Endothelial cell of umbilical vein (primary cell): ENCODE data around the gene ANO4. TPM values are rescaled to one million over a fixed set of nuclear protein-coding genes. Genes with fewer than 3 reads are reported as not detected.

Source experiments
- BruUV-seq: library from RNA; stranded (reverse); fragments of 400-500 nt; replicated peaks from 2 replicates; lab custom pipeline; 2021; lab: Mats Ljungman, UMichigan
- CTCF ChIA-PET: fragments of 300-600, 350-600 bp; sonication (Branson Sonifier 250); formaldehyde crosslinking; loops from one replicate; lab custom pipeline; 2021; ENCODE audit warnings: antibody characterized with exemption, inconsistent platforms; lab: Charles Lee
- POLR2A ChIA-PET: fragments of 300-600, 350-600 bp; sonication (Branson Sonifier 250); formaldehyde crosslinking; loops from one replicate; lab custom pipeline; 2021; ENCODE audit warnings: antibody characterized with exemption, inconsistent platforms; lab: Charles Lee
- DNase-seq: peaks from one replicate; pipeline ENCODE4 v3.0.0-alpha.2; 2011; ENCODE audit warnings: low read depth, low spot score
- FAIRE-seq: peaks from 2 replicates; lab custom pipeline; 2011; peaks lifted over from hg19 to GRCh38; lab: Jason Lieb, UNC
- H2AFZ ChIP-seq: 2 replicates; pipeline ENCODE4 v1.6.0; 2012; ENCODE audit warnings: low read depth, low read length, control low read depth, inconsistent platforms
- H3K27ac ChIP-seq: 2 replicates; pipeline ENCODE4 v1.5.1; 2011; ENCODE audit warnings: low read depth, mild to moderate bottlenecking, control low read depth, low read length, moderate library complexity; ENCODE audit not compliant: insufficient read depth
- H3K27me3 ChIP-seq, 2 experiments: 2 replicates each; pipeline versions ENCODE4 v1.6.0 to v1.6.1; 2011; ENCODE audit warnings: low read length in 2 of 2, mixed read lengths in 1 of 2; ENCODE audit not compliant: control insufficient read depth in 2 of 2, insufficient read depth in 2 of 2
- H3K36me3 ChIP-seq, 2 experiments: 2 replicates in 1 of 2; 3 replicates in 1 of 2; pipeline ENCODE4 v1.5.1; 2011; ENCODE audit warnings: low read length in 2 of 2, mild to moderate bottlenecking in 1 of 2, moderate library complexity in 1 of 2; ENCODE audit not compliant: control insufficient read depth in 2 of 2, insufficient read depth in 2 of 2; ENCODE audit errors: extremely low read depth in 1 of 2
- H3K4me1 ChIP-seq: 3 replicates; pipeline ENCODE4 v1.5.1; 2011; ENCODE audit warnings: mild to moderate bottlenecking, low read length; ENCODE audit not compliant: control insufficient read depth, insufficient read depth; ENCODE audit errors: extremely low read depth
- H3K4me2 ChIP-seq: 2 replicates; pipeline ENCODE4 v1.6.1; 2011; ENCODE audit warnings: low read length, control low read depth, mixed read lengths; ENCODE audit not compliant: insufficient read depth
- H3K4me3 ChIP-seq, 3 experiments: fragments of 200-600 bp in 1 of 3; sonication (generic), shearing (Covaris generic) in 1 of 3; replicated peaks in 1 of 3; 2 replicates each; pipeline ENCODE4 v1.5.1; 2011 to 2016; ENCODE audit warnings: control low read depth in 3 of 3, low read length in 3 of 3, mild to moderate bottlenecking in 2 of 3, inconsistent platforms in 1 of 3, low read depth in 1 of 3, moderate library complexity in 1 of 3; ENCODE audit not compliant: insufficient read depth in 1 of 3
- H3K79me2 ChIP-seq: 2 replicates; pipeline ENCODE4 v1.6.0; 2012; ENCODE audit warnings: low read length, inconsistent platforms; ENCODE audit not compliant: control insufficient read depth, insufficient read depth
- H3K9ac ChIP-seq: replicated peaks from 2 replicates; pipeline ENCODE3; 2011; ENCODE audit warnings: low read length, control low read depth; ENCODE audit not compliant: insufficient read depth; ENCODE audit errors: extremely low read depth
- H3K9me1 ChIP-seq: replicated peaks from 3 replicates; pipeline ENCODE4 v1.6.0; 2011; ENCODE audit warnings: mild to moderate bottlenecking, low read length; ENCODE audit not compliant: control insufficient read depth, insufficient read depth; ENCODE audit errors: extremely low read depth
- H3K9me3 ChIP-seq: replicated peaks from 2 replicates; pipeline ENCODE4 v1.5.1; 2012; ENCODE audit warnings: low read length, inconsistent platforms; ENCODE audit not compliant: control insufficient read depth, insufficient read depth
- H4K20me1 ChIP-seq: replicated peaks from 2 replicates; pipeline ENCODE3; 2011; ENCODE audit warnings: mild to moderate bottlenecking, low read length; ENCODE audit not compliant: control insufficient read depth, insufficient read depth; ENCODE audit errors: extremely low read depth
- EZH2 ChIP-seq: IDR thresholded peaks from 2 replicates; pipeline ENCODE4 v1.6.1; 2012; ENCODE audit warnings: borderline replicate concordance, low read depth, mild to moderate bottlenecking, moderate library complexity, low read length, inconsistent platforms; ENCODE audit not compliant: severe bottlenecking
- FOS ChIP-seq: IDR thresholded peaks from 2 replicates; pipeline ENCODE4 v1.6.1; 2011; ENCODE audit warnings: mild to moderate bottlenecking, low read length, moderate library complexity, borderline replicate concordance; ENCODE audit not compliant: insufficient read depth
- GATA2 ChIP-seq: IDR thresholded peaks from 2 replicates; pipeline ENCODE4 v1.7.0; 2011; ENCODE audit warnings: low read depth, mild to moderate bottlenecking, moderate library complexity, mixed read lengths, low read length; ENCODE audit not compliant: insufficient read length, insufficient read depth
- JUN ChIP-seq: IDR thresholded peaks from 2 replicates; pipeline ENCODE4 v1.6.1; 2011; ENCODE audit warnings: borderline replicate concordance, low read depth; ENCODE audit not compliant: insufficient read length, insufficient read depth
- MYC ChIP-seq: IDR thresholded peaks from one replicate; pipeline ENCODE4 v1.6.1; 2011; ENCODE audit warnings: mild to moderate bottlenecking, low read depth, low read length
- POLR2A ChIP-seq: IDR thresholded peaks from 2 replicates; pipeline ENCODE4 v1.6.1; 2012; ENCODE audit warnings: low read depth, mild to moderate bottlenecking, control low read depth, low read length
- POLR2AphosphoS5 ChIP-seq: IDR thresholded peaks from 2 replicates; pipeline ENCODE4 v1.6.1; 2012; ENCODE audit warnings: low read depth, mild to moderate bottlenecking, control low read depth, low read length, moderate library complexity; ENCODE audit not compliant: insufficient read depth
- dilution Hi-C: fragments of 300-500 bp; cut with MboI; formaldehyde crosslinking; loops from one replicate; pipeline ENCODE4 v1.15.0; 2019; ENCODE audit warnings: low sequenced_read_pairs; ENCODE audit not compliant: extremely low pct_ligation_motif_present
- intact Hi-C: fragments of 100-400 bp; cut with micrococcal nuclease; formaldehyde crosslinking; loops from one replicate; pipeline ENCODE4 v1.10.0; 2022
- polyA plus RNA-seq, 4 experiments: library from polyadenylated mRNA; depleted of rRNA in 3 of 4; stranded (reverse) in 3 of 4; unstranded in 1 of 4; fragments of >200 nt; gene quantifications; 2 replicates each; pipeline versions ENCODE4 v1.2.1 to v1.2.3, GENCODE V29; 2011 to 2012; ENCODE audit warnings: missing spikeins in 1 of 4
- total RNA-seq: library from RNA; stranded (reverse); gene quantifications from 2 replicates; pipeline ENCODE4 v1.2.3, GENCODE V29; 2021
- TF ChIP-seq, protein P1 (sequence below): IDR thresholded peaks from 2 replicates; pipeline ENCODE4 v1.6.1; 2011; ENCODE audit not compliant: insufficient read depth, insufficient read length
- TF ChIP-seq, protein P2 (sequence below), 2 donors: IDR thresholded peaks; 1 replicate in 1 of 2; 2 replicates in 1 of 2; pipeline ENCODE4 v1.5.1; 2011; ENCODE audit warnings: low read length in 2 of 2, mild to moderate bottlenecking in 2 of 2, moderate library complexity in 2 of 2, control low read depth in 1 of 2, inconsistent platforms in 1 of 2, low read depth in 1 of 2; ENCODE audit not compliant: insufficient read depth in 1 of 2; ENCODE audit errors: extremely low read depth in 1 of 2

Gene ANO4
- total and polyA plus RNA-seq, 2 donors (not counting 3 experiments of a cell fraction or from before 2014, with no cell fraction given): 0.25 TPM; not detected in 1

DNA sequence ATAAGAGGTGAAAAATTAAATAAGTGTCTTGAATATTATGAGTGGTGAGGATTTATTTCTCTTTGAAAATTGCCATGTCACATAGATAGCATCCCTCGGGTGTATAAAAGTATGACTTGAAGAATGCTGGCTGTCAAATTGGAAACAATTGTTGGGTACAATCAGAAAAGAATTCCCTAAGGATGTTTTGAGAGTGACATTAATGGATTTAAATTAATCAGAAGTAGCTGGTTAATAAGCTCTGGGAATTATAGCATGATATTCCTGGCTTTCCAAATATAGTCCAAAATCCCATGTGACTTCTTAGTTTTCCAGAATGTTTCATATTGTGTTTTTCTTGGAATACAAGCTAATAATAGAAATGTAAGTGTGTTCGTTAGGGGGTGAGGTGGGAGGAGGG lies 196.5 kb downstream of the ANO4 start:
- H3K4me1 ChIP-seq: no peaks in the 10 kb centered on the region
- no TSS peak for BruUV-seq
- H3K4me3 ChIP-seq: no peak overlapping the region
- H3K9me1 ChIP-seq: no peaks in the 10 kb centered on the region
- no peak overlapping the region for H3K27ac ChIP-seq
- no peak overlapping the region for H3K4me2 ChIP-seq
- FAIRE-seq (no peak), DNase-seq (no peak)
- ChIA-PET POLR2A (no interaction called here), CTCF (no interaction called here)
- intact Hi-C loops (no loop called here), dilution Hi-C loops (no loop called here)
- no peaks in the 10 kb centered on the region for H4K20me1 ChIP-seq
- H3K9me3 ChIP-seq: peaks cover 2% of the 10 kb centered on the region
- H3K79me2 ChIP-seq: no peaks in the 10 kb centered on the region
- H2AFZ ChIP-seq: no peak overlapping the region
- H3K27me3 ChIP-seq: no peaks in the 10 kb centered on the region
- H3K36me3 ChIP-seq: no peaks in the 10 kb centered on the region
- no peak for TF ChIP-seq FOS
- no peak for TF ChIP-seq POLR2A
- TF ChIP-seq, protein P1, sequence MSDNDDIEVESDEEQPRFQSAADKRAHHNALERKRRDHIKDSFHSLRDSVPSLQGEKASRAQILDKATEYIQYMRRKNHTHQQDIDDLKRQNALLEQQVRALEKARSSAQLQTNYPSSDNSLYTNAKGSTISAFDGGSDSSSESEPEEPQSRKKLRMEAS: no peak
- TF ChIP-seq, protein P2, sequence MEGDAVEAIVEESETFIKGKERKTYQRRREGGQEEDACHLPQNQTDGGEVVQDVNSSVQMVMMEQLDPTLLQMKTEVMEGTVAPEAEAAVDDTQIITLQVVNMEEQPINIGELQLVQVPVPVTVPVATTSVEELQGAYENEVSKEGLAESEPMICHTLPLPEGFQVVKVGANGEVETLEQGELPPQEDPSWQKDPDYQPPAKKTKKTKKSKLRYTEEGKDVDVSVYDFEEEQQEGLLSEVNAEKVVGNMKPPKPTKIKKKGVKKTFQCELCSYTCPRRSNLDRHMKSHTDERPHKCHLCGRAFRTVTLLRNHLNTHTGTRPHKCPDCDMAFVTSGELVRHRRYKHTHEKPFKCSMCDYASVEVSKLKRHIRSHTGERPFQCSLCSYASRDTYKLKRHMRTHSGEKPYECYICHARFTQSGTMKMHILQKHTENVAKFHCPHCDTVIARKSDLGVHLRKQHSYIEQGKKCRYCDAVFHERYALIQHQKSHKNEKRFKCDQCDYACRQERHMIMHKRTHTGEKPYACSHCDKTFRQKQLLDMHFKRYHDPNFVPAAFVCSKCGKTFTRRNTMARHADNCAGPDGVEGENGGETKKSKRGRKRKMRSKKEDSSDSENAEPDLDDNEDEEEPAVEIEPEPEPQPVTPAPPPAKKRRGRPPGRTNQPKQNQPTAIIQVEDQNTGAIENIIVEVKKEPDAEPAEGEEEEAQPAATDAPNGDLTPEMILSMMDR (IDR thresholded peaks at IDR 0.05; ENCODE audit: extremely low read depth in 1 of 2, insufficient read depth in 1 of 2, low read depth in 1 of 2, low read length in 2 of 2): no peak
- no peak for TF ChIP-seq POLR2AphosphoS5
- TF ChIP-seq GATA2: no peak
- TF ChIP-seq JUN: no peak
- TF ChIP-seq EZH2: no peak
- no peak for TF ChIP-seq MYC
- no peak overlapping the region for H3K9ac ChIP-seq
